Activated T-helper 17 cell treated with anti-CD3 and anti-CD28 coated beads, Interleukin-2, amount 50 U/mL, for 72 hours (primary cell): ENCODE results near the gene SKIC2. TPM values are rescaled to one million over a fixed set of nuclear protein-coding genes. Genes with fewer than 3 reads are reported as not detected.
"Not testable (repeated sequence)": the region's sequence is repeated elsewhere in the genome, so short reads cannot be mapped to it uniquely, and the experiment has no call there.

Source experiments
- ATAC-seq: fragments of 150-1000 bp; cut with Tn5 transposase; replicated peaks from 2 replicates; pipeline ENCODE4 v1.10.0; 2021; ENCODE audit warnings: mild to moderate bottlenecking, moderate library complexity
- H3K27ac Mint-ChIP-seq: one replicate; pipeline ENCODE4 v1.8.0; 2022; ENCODE audit warnings: mixed read lengths
- H3K27me3 Mint-ChIP-seq: one replicate; pipeline ENCODE4 v1.8.0; 2022; ENCODE audit warnings: mixed read lengths
- H3K36me3 Mint-ChIP-seq: one replicate; pipeline ENCODE4 v1.8.0; 2022; ENCODE audit warnings: low read depth, mild to moderate bottlenecking, mixed read lengths
- H3K4me1 Mint-ChIP-seq: one replicate; pipeline ENCODE4 v1.8.0; 2022; ENCODE audit warnings: mixed read lengths
- H3K4me3 Mint-ChIP-seq: one replicate; pipeline ENCODE4 v1.8.0; 2022; ENCODE audit warnings: mild to moderate bottlenecking, mixed read lengths
- H3K9me3 Mint-ChIP-seq: one replicate; pipeline ENCODE4 v1.8.0; 2022; ENCODE audit warnings: mixed read lengths
- total RNA-seq, 2 donors: library from RNA; stranded (reverse); gene quantifications; one replicate each; pipeline ENCODE4 v1.2.3, GENCODE V29; 2022

Gene SKIC2
- 10 to 100 TPM; 86.5 to 92.9 TPM for total RNA-seq

GRCh38 chr6:31958741-31959739, at the start of gene SKIC2, which contains the start of gene NELFE:
SKIC2 (plus strand) TSS chr6:31959175; CDS start chr6:31959193, 18 bp downstream.
NELFE (minus strand) TSS chr6:31958971; CDS start chr6:31958446, 525 bp downstream.
- H3K9me3 Mint-ChIP-seq = no peaks in the 10 kb centered on the region
- H3K27me3 Mint-ChIP-seq = no peaks in the 10 kb centered on the region
- H3K4me1 Mint-ChIP-seq = peaks cover 28% of the 10 kb centered on the region
- H3K27ac Mint-ChIP-seq = peak within 1 kb of the TSS; percentile 97
- H3K36me3 Mint-ChIP-seq = peaks cover 86% of the 10 kb centered on the region
- peak within 1 kb of the TSS; percentile 97 for H3K4me3 Mint-ChIP-seq
- ATAC-seq = peak; percentile 100

DNA sequence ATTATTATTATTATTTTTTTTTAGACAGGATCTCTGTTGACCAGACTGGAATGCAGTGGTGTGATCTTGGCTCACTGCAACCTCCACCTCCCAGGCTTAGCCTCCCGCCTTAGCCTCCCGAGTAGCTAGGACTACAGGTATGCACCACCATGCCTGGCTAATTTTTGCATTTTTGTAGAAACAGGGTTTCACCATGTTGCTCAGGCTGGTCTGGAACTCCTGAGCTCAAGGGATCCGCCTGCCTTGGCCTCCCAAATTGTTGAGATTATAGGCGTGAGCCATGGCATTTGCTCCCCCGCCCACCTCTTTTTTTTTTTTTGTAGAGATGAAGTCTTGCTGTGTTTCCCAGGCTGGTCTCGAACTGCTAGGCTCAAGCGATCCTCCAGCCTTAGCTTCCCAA, 49.7 kb upstream of the SKIC2 start:
- not testable (repeated sequence) for H3K27ac Mint-ChIP-seq, H3K27me3 Mint-ChIP-seq, H3K4me3 Mint-ChIP-seq, H3K9me3 Mint-ChIP-seq, H3K36me3 Mint-ChIP-seq, H3K4me1 Mint-ChIP-seq, ATAC-seq

DNA sequence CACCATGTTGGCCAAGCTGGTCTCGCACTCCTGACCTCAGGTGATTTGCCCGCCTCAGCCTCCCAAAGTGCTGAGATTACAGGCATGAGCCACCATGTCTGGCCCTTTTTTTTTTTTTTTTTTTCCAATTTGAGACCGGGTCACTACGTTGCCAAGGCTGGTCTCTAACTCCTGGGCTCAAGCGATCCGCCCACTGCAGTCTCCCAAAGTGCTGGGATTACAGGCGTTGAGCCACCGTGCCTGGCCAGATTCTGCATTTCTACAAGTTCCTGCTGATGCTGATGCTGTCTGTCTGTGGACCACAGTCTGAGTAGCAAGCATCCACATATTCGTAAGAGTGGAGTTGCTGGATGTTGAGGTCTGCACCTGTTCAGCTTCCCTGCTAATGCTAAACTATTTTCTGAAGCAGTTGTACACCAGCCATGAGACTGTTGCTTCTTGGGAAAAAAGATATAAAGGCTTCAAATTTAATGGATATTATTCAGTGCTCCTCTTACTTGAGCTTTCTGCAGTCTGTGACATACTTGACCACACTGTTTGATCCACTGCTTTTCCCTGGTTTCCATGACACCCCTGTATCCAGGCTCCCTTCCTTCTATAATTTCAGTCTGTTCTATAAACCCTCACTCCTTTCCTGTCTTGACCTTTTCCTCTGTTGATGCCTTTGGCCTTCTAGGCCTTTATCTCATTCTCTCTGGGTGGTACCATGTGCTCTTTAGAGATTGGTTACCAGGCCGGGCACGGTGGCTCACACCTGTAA, 47.0 kb upstream of the SKIC2 start:
- ATAC-seq = no peak
- peaks cover 4% of the 10 kb centered on the region for H3K4me1 Mint-ChIP-seq
- H3K27ac Mint-ChIP-seq = no peak overlapping the region
- no peak overlapping the region for H3K4me3 Mint-ChIP-seq
- H3K27me3 Mint-ChIP-seq = peaks cover 7% of the 10 kb centered on the region
- H3K9me3 Mint-ChIP-seq = no peaks in the 10 kb centered on the region
- no peaks in the 10 kb centered on the region for H3K36me3 Mint-ChIP-seq

DNA sequence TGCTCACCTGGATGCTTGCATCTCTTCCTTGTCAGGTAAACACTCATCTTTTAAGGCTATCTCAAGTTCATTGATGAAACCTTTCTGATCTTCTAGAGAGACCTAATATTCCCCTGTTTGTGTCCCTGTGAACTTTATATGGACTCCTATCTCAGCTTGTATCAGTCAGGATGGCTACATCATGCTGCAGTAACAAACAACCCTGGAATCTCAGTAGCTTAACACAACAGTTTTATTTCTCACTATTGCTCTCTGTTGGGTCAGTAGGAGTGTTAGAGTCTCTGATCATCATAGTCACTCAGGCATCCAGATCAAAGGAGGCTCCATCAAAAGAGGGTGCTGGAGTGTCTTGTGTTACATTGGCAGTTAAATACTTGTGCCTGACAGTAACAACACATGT, 43.6 kb upstream of the SKIC2 start:
- H3K4me3 Mint-ChIP-seq = no peak overlapping the region
- H3K27ac Mint-ChIP-seq = no peak overlapping the region
- ATAC-seq = no peak
- H3K36me3 Mint-ChIP-seq = no peaks in the 10 kb centered on the region
- H3K9me3 Mint-ChIP-seq = no peaks in the 10 kb centered on the region
- peaks cover 1% of the 10 kb centered on the region for H3K4me1 Mint-ChIP-seq
- H3K27me3 Mint-ChIP-seq = peaks cover 7% of the 10 kb centered on the region

DNA sequence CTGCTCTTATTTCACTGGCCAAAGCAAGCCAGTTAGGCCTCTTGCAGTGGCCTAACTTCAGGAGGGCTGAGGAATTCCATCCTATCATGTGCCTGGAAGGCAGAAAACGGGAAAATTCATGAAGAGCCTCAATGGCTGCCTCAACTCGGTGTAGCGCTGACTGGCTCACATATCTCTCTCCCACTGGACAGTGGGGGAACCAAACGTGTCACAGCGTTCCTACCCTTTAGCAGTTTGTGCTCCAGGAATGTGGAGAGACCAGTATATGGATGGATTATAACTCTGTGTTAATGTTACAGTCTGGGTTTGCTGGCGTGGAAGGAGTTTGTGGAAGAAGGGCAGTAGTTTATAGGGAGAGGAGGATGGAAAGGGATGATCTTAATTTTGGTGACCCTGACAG, 43.2 kb upstream of the SKIC2 start:
- H3K4me1 Mint-ChIP-seq = no peaks in the 10 kb centered on the region
- peaks cover 7% of the 10 kb centered on the region for H3K27me3 Mint-ChIP-seq
- no peaks in the 10 kb centered on the region for H3K9me3 Mint-ChIP-seq
- H3K4me3 Mint-ChIP-seq = no peak overlapping the region
- H3K27ac Mint-ChIP-seq = no peak overlapping the region
- H3K36me3 Mint-ChIP-seq = no peaks in the 10 kb centered on the region
- no peak for ATAC-seq

GRCh38 chr6:31918069-31918720, 40.8 kb upstream of the SKIC2 start:
- no peaks in the 10 kb centered on the region for H3K9me3 Mint-ChIP-seq
- no peak for ATAC-seq
- H3K36me3 Mint-ChIP-seq = no peaks in the 10 kb centered on the region
- no peaks in the 10 kb centered on the region for H3K4me1 Mint-ChIP-seq
- H3K27ac Mint-ChIP-seq = no peak overlapping the region
- H3K27me3 Mint-ChIP-seq = peaks cover 3% of the 10 kb centered on the region
- no peak overlapping the region for H3K4me3 Mint-ChIP-seq

DNA sequence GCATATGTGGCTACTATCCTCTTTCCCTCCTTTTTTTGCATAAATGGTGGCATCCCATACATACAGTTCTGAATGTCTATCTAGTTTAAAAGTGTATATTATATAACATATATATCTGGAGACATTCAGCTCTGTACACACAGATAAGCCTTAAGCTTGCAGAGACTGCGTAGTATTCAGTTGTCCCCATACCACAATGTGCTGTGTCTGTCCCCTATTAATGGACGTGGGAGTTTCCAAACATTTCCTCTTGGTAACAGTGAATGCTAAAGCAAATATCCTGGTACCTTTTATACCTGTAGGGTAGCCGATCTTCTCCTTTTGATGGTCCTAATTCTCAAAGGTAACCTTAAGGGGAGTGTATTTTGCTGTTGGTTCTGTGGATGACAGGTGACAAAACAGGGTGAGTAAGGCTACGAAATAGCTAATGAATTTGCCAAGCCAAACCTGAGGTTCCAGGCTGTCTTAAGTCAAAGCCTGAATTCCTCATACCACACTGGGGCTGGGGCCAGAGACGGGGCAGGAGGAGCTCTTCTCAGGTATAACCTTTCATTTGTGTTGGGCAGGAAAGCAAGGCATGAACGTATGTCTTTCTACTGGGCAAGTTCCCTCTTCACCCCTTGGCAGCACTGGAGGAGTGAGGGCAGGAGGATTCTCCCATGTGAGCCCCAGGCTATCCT, 39.2 kb upstream of the SKIC2 start:
- Mint-ChIP-seq H3K4me3 (no peak overlapping the region), H3K4me1 (no peaks in the 10 kb centered on the region), H3K27ac (no peak overlapping the region), H3K36me3 (no peaks in the 10 kb centered on the region), H3K27me3 (peaks cover 3% of the 10 kb centered on the region), H3K9me3 (no peaks in the 10 kb centered on the region)
- no peak for ATAC-seq

DNA sequence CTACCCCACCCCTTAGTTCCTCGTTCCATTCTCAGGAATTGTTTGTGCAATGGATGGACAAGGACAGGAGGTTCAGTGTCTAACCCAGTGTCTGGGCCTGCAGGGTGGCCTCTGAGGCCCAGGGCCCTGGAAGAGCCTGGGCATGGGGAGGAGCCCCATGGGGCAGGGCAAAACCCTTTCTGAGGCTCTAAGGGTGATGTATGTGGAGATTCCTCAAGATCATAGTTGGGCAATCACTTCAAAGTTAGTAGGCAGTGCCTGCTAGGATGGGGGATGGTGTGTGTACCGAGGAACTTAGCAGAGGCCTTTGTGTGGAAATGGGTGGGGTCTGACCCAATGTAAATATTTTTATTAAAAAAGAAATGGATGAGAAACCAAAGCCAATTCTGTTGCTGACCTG, 38.2 kb upstream of the SKIC2 start:
- no peak for ATAC-seq
- Mint-ChIP-seq H3K9me3 (no peaks in the 10 kb centered on the region), H3K27me3 (peaks cover under 1% of the 10 kb centered on the region), H3K27ac (no peak overlapping the region), H3K4me3 (no peak overlapping the region), H3K36me3 (no peaks in the 10 kb centered on the region), H3K4me1 (no peaks in the 10 kb centered on the region)

GRCh38 chr6:31922942-31923341, 36.0 kb upstream of the SKIC2 start:
- Mint-ChIP-seq H3K36me3 (no peaks in the 10 kb centered on the region), H3K9me3 (no peaks in the 10 kb centered on the region), H3K27ac (no peak overlapping the region), H3K27me3 (no peaks in the 10 kb centered on the region), H3K4me3 (no peak overlapping the region), H3K4me1 (no peaks in the 10 kb centered on the region)
- ATAC-seq = no peak

GRCh38 chr6:31927242-31927862, 31.6 kb upstream of the SKIC2 start, which contains the start of gene C2:
C2 (plus strand) TSS chr6:31927717; CDS start chr6:31927753, 36 bp downstream.
- no peaks in the 10 kb centered on the region for H3K36me3 Mint-ChIP-seq
- no peaks in the 10 kb centered on the region for H3K4me1 Mint-ChIP-seq
- no peak within 1 kb of the TSS for H3K4me3 Mint-ChIP-seq

DNA sequence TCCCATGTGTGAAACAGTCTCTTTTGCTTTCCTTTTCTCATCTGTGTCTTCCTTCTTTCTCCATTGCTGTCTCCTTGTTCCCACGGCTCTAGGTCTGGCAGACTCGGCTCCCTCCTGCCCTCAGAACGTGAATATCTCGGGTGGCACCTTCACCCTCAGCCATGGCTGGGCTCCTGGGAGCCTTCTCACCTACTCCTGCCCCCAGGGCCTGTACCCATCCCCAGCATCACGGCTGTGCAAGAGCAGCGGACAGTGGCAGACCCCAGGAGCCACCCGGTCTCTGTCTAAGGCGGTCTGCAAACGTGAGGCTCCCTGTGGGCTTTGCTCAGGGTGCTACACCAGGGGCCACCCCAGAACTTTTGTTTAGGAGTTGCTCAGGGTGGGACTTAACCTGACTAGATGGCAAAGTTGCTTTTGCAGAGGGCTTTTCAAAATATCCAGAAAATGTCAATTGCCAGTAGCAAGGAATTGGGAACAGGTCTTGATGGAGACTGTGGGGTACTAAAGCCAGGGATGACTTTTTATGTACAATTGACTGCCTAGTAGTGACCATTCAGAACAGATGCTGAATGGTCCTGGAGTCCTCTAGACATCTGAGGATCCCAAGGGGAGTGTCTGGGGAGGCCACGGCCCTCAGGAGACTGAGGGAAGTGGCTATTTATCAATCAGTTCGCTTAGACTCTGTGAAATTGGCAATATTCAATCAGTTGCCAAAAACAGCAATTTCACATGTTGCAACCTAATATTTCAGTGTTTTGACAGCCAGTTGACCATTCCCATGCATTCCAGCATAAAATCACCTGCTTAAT, 30.9 kb upstream of the SKIC2 start:
- peak overlapping the region; percentile 25 for H3K27ac Mint-ChIP-seq
- H3K9me3 Mint-ChIP-seq = no peaks in the 10 kb centered on the region
- ATAC-seq = no peak
- H3K36me3 Mint-ChIP-seq = no peaks in the 10 kb centered on the region
- H3K27me3 Mint-ChIP-seq = no peaks in the 10 kb centered on the region
- H3K4me1 Mint-ChIP-seq = no peaks in the 10 kb centered on the region
- no peak overlapping the region for H3K4me3 Mint-ChIP-seq

More at GRCh38 chr6:31927242-31927862, 31.6 kb upstream of the SKIC2 start, which contains the start of gene C2:
- peak within 1 kb of the TSS; percentile 25 for H3K27ac Mint-ChIP-seq
- H3K27me3 Mint-ChIP-seq = no peaks in the 10 kb centered on the region
- no peak for ATAC-seq
- no peaks in the 10 kb centered on the region for H3K9me3 Mint-ChIP-seq

GRCh38 chr6:31928672-31928939, 30.4 kb upstream of the SKIC2 start:
- Mint-ChIP-seq H3K27ac (no peak overlapping the region), H3K36me3 (no peaks in the 10 kb centered on the region), H3K9me3 (no peaks in the 10 kb centered on the region), H3K4me3 (no peak overlapping the region), H3K27me3 (no peaks in the 10 kb centered on the region), H3K4me1 (no peaks in the 10 kb centered on the region)
- no peak for ATAC-seq

- H3K9me3 Mint-ChIP-seq = no peaks in the 10 kb centered on the region
- ATAC-seq = no peak
- H3K4me3 Mint-ChIP-seq = no peak overlapping the region
Measured at GRCh38 chr6:31930962-31931361, 28.0 kb upstream of the SKIC2 start.

More at GRCh38 chr6:31930962-31931361, 28.0 kb upstream of the SKIC2 start:
- Mint-ChIP-seq H3K27ac (no peak overlapping the region), H3K4me1 (no peaks in the 10 kb centered on the region), H3K27me3 (no peaks in the 10 kb centered on the region), H3K36me3 (no peaks in the 10 kb centered on the region)
